Measurements from ENCODE around the gene TMEM143.
"Not testable (repeated sequence)": the region's sequence is repeated elsewhere in the genome, so short reads cannot be mapped to it uniquely, and the experiment has no call there.

The TMEM143 gene

GRCh38 chr19:48363810-48364597, at the start of gene TMEM143, which contains the start of gene SYNGR4:
Gene TMEM143 (minus strand): TSS chr19:48363940. CDS start chr19:48363920, 20 bp downstream.
Gene SYNGR4 (plus strand): TSS chr19:48364367. CDS start chr19:48365843, 1,476 bp downstream.
- peak; percentile 100 for DNase-seq (ENCODE audit: low spot score)

- no peak for DNase-seq (ENCODE audit: low spot score)
These were observed 42.1 kb upstream of the TMEM143 start for GRCh38 chr19:48405850-48406249.

GRCh38 chr19:48405010-48405659, 41.4 kb upstream of the TMEM143 start:
- no peak for DNase-seq (ENCODE audit: low spot score)

GRCh38 chr19:48403606-48404005, 39.9 kb upstream of the TMEM143 start:
- peak; percentile 64 for DNase-seq (ENCODE audit: low spot score)

GRCh38 chr19:48401287-48401686, 37.5 kb upstream of the TMEM143 start:
- no peak for DNase-seq (ENCODE audit: low spot score)

GRCh38 chr19:48400018-48400742, 36.4 kb upstream of the TMEM143 start:
- DNase-seq (ENCODE audit: low spot score): peak; percentile 89

GRCh38 chr19:48398375-48399235, 34.9 kb upstream of the TMEM143 start:
- peak; percentile 75 for DNase-seq (ENCODE audit: low spot score)

- DNase-seq (ENCODE audit: low spot score): peak; percentile 23
These were observed 34.3 kb upstream of the TMEM143 start for GRCh38 chr19:48398102-48398374.

GRCh38 chr19:48397263-48398101, 33.7 kb upstream of the TMEM143 start:
- no peak for DNase-seq (ENCODE audit: low spot score)

GRCh38 chr19:48396824-48397176, 33.1 kb upstream of the TMEM143 start:
- DNase-seq (ENCODE audit: low spot score): no peak

- no peak for DNase-seq (ENCODE audit: low spot score)
These were observed 32.5 kb upstream of the TMEM143 start for GRCh38 chr19:48396016-48396823.

GRCh38 chr19:48395499-48395898, 31.8 kb upstream of the TMEM143 start:
- no peak for DNase-seq (ENCODE audit: low spot score)

GRCh38 chr19:48395170-48395455, 31.4 kb upstream of the TMEM143 start:
- DNase-seq (ENCODE audit: low spot score): no peak

GRCh38 chr19:48394331-48395169, 30.8 kb upstream of the TMEM143 start:
- DNase-seq (ENCODE audit: low spot score): no peak

GRCh38 chr19:48393559-48394330, 30.0 kb upstream of the TMEM143 start, which contains the start of gene GRIN2D:
Gene GRIN2D (plus strand): TSS chr19:48393668. CDS start chr19:48398393, 4,725 bp downstream.
- DNase-seq (ENCODE audit: low spot score): no peak

- no peak for DNase-seq (ENCODE audit: low spot score)
These were observed 29.3 kb upstream of the TMEM143 start for GRCh38 chr19:48392860-48393558.

GRCh38 chr19:48392006-48392344, 28.2 kb upstream of the TMEM143 start:
- not testable (repeated sequence) for DNase-seq (ENCODE audit: low spot score)
